ENCODE data around the gene OTUD6A.

OTUD6A gene

GRCh38 chrX:70062076-70062475 lies at the start of gene OTUD6A:
OTUD6A (plus strand) TSS chrX:70062457; CDS start chrX:70062525, 68 bp downstream.
- DNase-seq = no peak

GRCh38 chrX:70012756-70013155 lies 49.5 kb upstream of the OTUD6A start:
- DNase-seq = no peak

GRCh38 chrX:70013466-70014381 lies 48.5 kb upstream of the OTUD6A start:
- no peak for DNase-seq

- no peak for DNase-seq
These were observed 45.7 kb upstream of the OTUD6A start for GRCh38 chrX:70016513-70016912.

GRCh38 chrX:70022616-70023015 lies 39.6 kb upstream of the OTUD6A start:
- DNase-seq = no peak

- DNase-seq = no peak
These were observed 36.8 kb upstream of the OTUD6A start for GRCh38 chrX:70025464-70025863.

- DNase-seq = no peak
These were observed 36.0 kb upstream of the OTUD6A start for GRCh38 chrX:70026112-70026850.

- no peak for DNase-seq
These were observed 35.4 kb upstream of the OTUD6A start for GRCh38 chrX:70026851-70027200.

GRCh38 chrX:70029863-70030262 lies 32.4 kb upstream of the OTUD6A start:
- DNase-seq = no peak

GRCh38 chrX:70030301-70030767 lies 31.9 kb upstream of the OTUD6A start:
- DNase-seq = peak in 1 of 2 experiments; percentile 10

- DNase-seq = no peak
These were observed 29.5 kb upstream of the OTUD6A start for GRCh38 chrX:70032792-70033191.

GRCh38 chrX:70033348-70034051 lies 28.8 kb upstream of the OTUD6A start:
- no peak for DNase-seq

- no peak for DNase-seq
These were observed 27.6 kb upstream of the OTUD6A start for GRCh38 chrX:70034646-70035045.

- no peak for DNase-seq
These were observed 23.7 kb upstream of the OTUD6A start for GRCh38 chrX:70038515-70038914.

GRCh38 chrX:70038951-70039350 lies 23.3 kb upstream of the OTUD6A start:
- no peak for DNase-seq

- no peak for DNase-seq
These were observed 22.5 kb upstream of the OTUD6A start for GRCh38 chrX:70039758-70040157.

GRCh38 chrX:70041993-70042392 lies 20.3 kb upstream of the OTUD6A start:
- no peak for DNase-seq

- DNase-seq = no peak
These were observed 19.6 kb upstream of the OTUD6A start for GRCh38 chrX:70042399-70043371.

GRCh38 chrX:70043685-70044084 lies 18.6 kb upstream of the OTUD6A start:
- DNase-seq = no peak

GRCh38 chrX:70044541-70045245 lies 17.6 kb upstream of the OTUD6A start:
- DNase-seq = no peak

- no peak for DNase-seq
These were observed 15.3 kb upstream of the OTUD6A start for GRCh38 chrX:70046978-70047377.
